SKM-1 (cell line): Measurements from ENCODE around the gene ATXN1L.
"Not testable (repeated sequence)": the region's sequence is repeated elsewhere in the genome, so short reads cannot be mapped to it uniquely, and the experiment has no call there.

ENCODE experiments used
- DNase-seq: peaks from one replicate; lab custom pipeline; 2025; ENCODE audit not compliant: unreplicated experiment; lab: John Stamatoyannopoulos, UW

ATXN1L gene

GRCh38 chr16:71852561-71852960 lies 6.8 kb downstream of the ATXN1L start:
- DNase-seq, result no peak

- no peak for DNase-seq
These were observed 7.6 kb downstream of the ATXN1L start for GRCh38 chr16:71853413-71853812.

GRCh38 chr16:71854369-71854948 lies 8.7 kb downstream of the ATXN1L start:
- no peak for DNase-seq

- no peak for DNase-seq
These were observed 10.3 kb downstream of the ATXN1L start for GRCh38 chr16:71855937-71856662.

- no peak for DNase-seq
These were observed 14.2 kb downstream of the ATXN1L start for GRCh38 chr16:71859762-71860521.

GRCh38 chr16:71863995-71864394 lies 18.2 kb downstream of the ATXN1L start:
- no peak for DNase-seq

GRCh38 chr16:71865173-71865863 lies 19.5 kb downstream of the ATXN1L start:
- DNase-seq, result no peak

GRCh38 chr16:71867175-71867574 lies 21.4 kb downstream of the ATXN1L start:
- not testable (repeated sequence) for DNase-seq

- DNase-seq, result no peak
These were observed 22.2 kb downstream of the ATXN1L start for GRCh38 chr16:71867939-71868338.

GRCh38 chr16:71869089-71869488 lies 23.3 kb downstream of the ATXN1L start:
- no peak for DNase-seq

- DNase-seq, result no peak
These were observed 25.0 kb downstream of the ATXN1L start for GRCh38 chr16:71870818-71871217.

- no peak for DNase-seq
These were observed 27.4 kb downstream of the ATXN1L start for GRCh38 chr16:71873199-71873598.

GRCh38 chr16:71878911-71879310 lies 33.1 kb downstream of the ATXN1L start:
- DNase-seq, result no peak

GRCh38 chr16:71880176-71880575 lies 34.4 kb downstream of the ATXN1L start:
- DNase-seq, result peak; percentile 66

GRCh38 chr16:71882505-71883167 lies 36.9 kb downstream of the ATXN1L start:
- DNase-seq, result peak; percentile 23

- DNase-seq, result no peak
These were observed 37.5 kb downstream of the ATXN1L start for GRCh38 chr16:71883168-71883848.

GRCh38 chr16:71883849-71884638 lies 38.3 kb downstream of the ATXN1L start, which contains the start of gene ZNF821:
TSS of gene ZNF821 (minus strand) at chr16:71884182. CDS start at chr16:71879946, 4,236 bp downstream.
- DNase-seq, result no peak

- no peak for DNase-seq
These were observed 39.5 kb downstream of the ATXN1L start for GRCh38 chr16:71885261-71885650.

GRCh38 chr16:71889147-71889546 lies 43.4 kb downstream of the ATXN1L start:
- DNase-seq, result no peak

- no peak for DNase-seq
These were observed 48.1 kb downstream of the ATXN1L start for GRCh38 chr16:71893888-71894228.
